Endothelial cell of umbilical vein (primary cell): ENCODE data around the gene ARMH1.

Source experiments
- CTCF ChIP-seq, 2 donors: IDR thresholded peaks; 1 replicate in 1 of 2; 2 replicates in 1 of 2; pipeline ENCODE4 v1.5.1; 2011; ENCODE audit warnings: low read length in 2 of 2, mild to moderate bottlenecking in 2 of 2, moderate library complexity in 2 of 2, control low read depth in 1 of 2, inconsistent platforms in 1 of 2, low read depth in 1 of 2; ENCODE audit not compliant: insufficient read depth in 1 of 2; ENCODE audit errors: extremely low read depth in 1 of 2
- EZH2 ChIP-seq: IDR thresholded peaks from 2 replicates; pipeline ENCODE4 v1.6.1; 2012; ENCODE audit warnings: borderline replicate concordance, low read depth, mild to moderate bottlenecking, moderate library complexity, low read length, inconsistent platforms; ENCODE audit not compliant: severe bottlenecking
- FOS ChIP-seq: IDR thresholded peaks from 2 replicates; pipeline ENCODE4 v1.6.1; 2011; ENCODE audit warnings: mild to moderate bottlenecking, low read length, moderate library complexity, borderline replicate concordance; ENCODE audit not compliant: insufficient read depth
- MAX ChIP-seq: IDR thresholded peaks from 2 replicates; pipeline ENCODE4 v1.6.1; 2011; ENCODE audit not compliant: insufficient read depth, insufficient read length
- MYC ChIP-seq: IDR thresholded peaks from one replicate; pipeline ENCODE4 v1.6.1; 2011; ENCODE audit warnings: mild to moderate bottlenecking, low read depth, low read length
- POLR2A ChIP-seq: IDR thresholded peaks from 2 replicates; pipeline ENCODE4 v1.6.1; 2012; ENCODE audit warnings: low read depth, mild to moderate bottlenecking, control low read depth, low read length
- POLR2AphosphoS5 ChIP-seq: IDR thresholded peaks from 2 replicates; pipeline ENCODE4 v1.6.1; 2012; ENCODE audit warnings: low read depth, mild to moderate bottlenecking, control low read depth, low read length, moderate library complexity; ENCODE audit not compliant: insufficient read depth

- no peak for TF ChIP-seq EZH2
- no peak for TF ChIP-seq CTCF (IDR thresholded peaks at IDR 0.05; ENCODE audit: extremely low read depth in 1 of 2, insufficient read depth in 1 of 2, low read depth in 1 of 2, low read length in 2 of 2)
- no peak for TF ChIP-seq POLR2AphosphoS5
- TF ChIP-seq POLR2A: no peak
- no peak for TF ChIP-seq MAX
- TF ChIP-seq FOS: no peak
- no peak for TF ChIP-seq MYC
Measured at GRCh38 chr1:44685218-44685617, 10.7 kb downstream of the ARMH1 start.
